Endothelial cell of umbilical vein (primary cell): ENCODE results near the gene ANKH.

Experiments
- FOS ChIP-seq: IDR thresholded peaks from 2 replicates; pipeline ENCODE4 v1.6.1; 2011; ENCODE audit warnings: mild to moderate bottlenecking, low read length, moderate library complexity, borderline replicate concordance; ENCODE audit not compliant: insufficient read depth
- GATA2 ChIP-seq: IDR thresholded peaks from 2 replicates; pipeline ENCODE4 v1.7.0; 2011; ENCODE audit warnings: low read depth, mild to moderate bottlenecking, moderate library complexity, mixed read lengths, low read length; ENCODE audit not compliant: insufficient read length, insufficient read depth
- JUN ChIP-seq: IDR thresholded peaks from 2 replicates; pipeline ENCODE4 v1.6.1; 2011; ENCODE audit warnings: borderline replicate concordance, low read depth; ENCODE audit not compliant: insufficient read length, insufficient read depth
- MYC ChIP-seq: IDR thresholded peaks from one replicate; pipeline ENCODE4 v1.6.1; 2011; ENCODE audit warnings: mild to moderate bottlenecking, low read depth, low read length
- POLR2A ChIP-seq: IDR thresholded peaks from 2 replicates; pipeline ENCODE4 v1.6.1; 2012; ENCODE audit warnings: low read depth, mild to moderate bottlenecking, control low read depth, low read length
- TF ChIP-seq, protein P1 (sequence below), 2 donors: IDR thresholded peaks; 1 replicate in 1 of 2; 2 replicates in 1 of 2; pipeline ENCODE4 v1.5.1; 2011; ENCODE audit warnings: low read length in 2 of 2, mild to moderate bottlenecking in 2 of 2, moderate library complexity in 2 of 2, control low read depth in 1 of 2, inconsistent platforms in 1 of 2, low read depth in 1 of 2; ENCODE audit not compliant: insufficient read depth in 1 of 2; ENCODE audit errors: extremely low read depth in 1 of 2

DNA sequence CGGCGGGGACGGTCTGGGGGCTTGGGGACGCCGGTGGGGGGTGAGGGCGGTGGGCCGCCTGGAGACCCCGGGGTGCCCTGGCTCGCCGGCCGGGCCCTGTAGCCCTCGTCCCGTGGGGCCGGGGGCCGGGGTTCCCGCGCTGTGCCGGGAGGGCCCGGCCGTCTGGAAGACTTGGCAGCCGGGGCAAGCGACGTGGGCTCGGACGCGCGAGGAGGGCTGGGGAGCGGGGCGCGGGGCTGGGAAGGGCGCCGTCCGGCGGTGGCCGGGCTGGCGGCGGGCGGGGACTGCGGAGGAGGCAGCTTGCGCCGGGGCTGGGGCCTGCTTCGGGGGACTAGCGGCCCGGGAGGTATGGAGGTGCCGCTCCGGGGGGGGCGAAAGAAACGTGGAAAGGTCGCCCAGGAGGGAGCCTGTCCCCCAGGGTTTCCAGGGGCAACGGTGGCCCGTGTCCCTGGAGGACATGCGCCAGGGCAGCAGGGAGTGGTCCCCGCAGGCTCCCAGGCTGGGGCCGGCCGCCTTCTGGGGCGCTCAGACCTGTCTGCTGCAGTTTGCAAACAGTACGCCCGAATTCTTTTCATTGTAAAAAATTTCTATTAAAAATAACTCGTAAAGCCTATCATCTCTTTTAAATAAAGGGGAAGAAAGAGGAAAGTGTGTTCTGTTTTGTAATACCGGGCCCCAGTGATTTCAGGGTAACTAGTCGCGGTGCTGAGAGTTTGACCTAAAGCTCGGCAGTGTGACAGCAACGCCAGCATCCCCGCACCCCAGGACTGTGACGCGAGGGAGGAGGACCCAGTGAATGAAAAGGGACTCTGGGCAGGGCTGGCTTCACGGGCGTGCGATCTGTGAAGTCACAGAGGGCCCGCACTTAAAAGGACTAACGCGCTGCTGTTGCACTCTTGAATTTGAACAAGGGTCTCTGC lies 752 bp upstream of the ANKH start:
- TF ChIP-seq, protein P1, sequence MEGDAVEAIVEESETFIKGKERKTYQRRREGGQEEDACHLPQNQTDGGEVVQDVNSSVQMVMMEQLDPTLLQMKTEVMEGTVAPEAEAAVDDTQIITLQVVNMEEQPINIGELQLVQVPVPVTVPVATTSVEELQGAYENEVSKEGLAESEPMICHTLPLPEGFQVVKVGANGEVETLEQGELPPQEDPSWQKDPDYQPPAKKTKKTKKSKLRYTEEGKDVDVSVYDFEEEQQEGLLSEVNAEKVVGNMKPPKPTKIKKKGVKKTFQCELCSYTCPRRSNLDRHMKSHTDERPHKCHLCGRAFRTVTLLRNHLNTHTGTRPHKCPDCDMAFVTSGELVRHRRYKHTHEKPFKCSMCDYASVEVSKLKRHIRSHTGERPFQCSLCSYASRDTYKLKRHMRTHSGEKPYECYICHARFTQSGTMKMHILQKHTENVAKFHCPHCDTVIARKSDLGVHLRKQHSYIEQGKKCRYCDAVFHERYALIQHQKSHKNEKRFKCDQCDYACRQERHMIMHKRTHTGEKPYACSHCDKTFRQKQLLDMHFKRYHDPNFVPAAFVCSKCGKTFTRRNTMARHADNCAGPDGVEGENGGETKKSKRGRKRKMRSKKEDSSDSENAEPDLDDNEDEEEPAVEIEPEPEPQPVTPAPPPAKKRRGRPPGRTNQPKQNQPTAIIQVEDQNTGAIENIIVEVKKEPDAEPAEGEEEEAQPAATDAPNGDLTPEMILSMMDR (IDR thresholded peaks at IDR 0.05; ENCODE audit: extremely low read depth in 1 of 2, insufficient read depth in 1 of 2, low read depth in 1 of 2, low read length in 2 of 2), result peak in 1 of 2 donors; percentile 7
- TF ChIP-seq GATA2 (no peak), POLR2A (no peak), JUN (no peak), MYC (no peak), FOS (no peak)
